Loucy (cell line): ENCODE results near the gene BMF.

ENCODE experiments used
- H2AFZ ChIP-seq: fragments of 200-600 bp; sonication (generic); 2 replicates; pipeline ENCODE4 v1.6.0; 2016; ENCODE audit warnings: antibody characterized with exemption, mild to moderate bottlenecking, low read length, moderate library complexity
- H3F3A ChIP-seq: fragments of 200-600 bp; 2 replicates; pipeline ENCODE4 v1.6.0; 2016; ENCODE audit warnings: antibody characterized with exemption, low read depth, mild to moderate bottlenecking
- H3K27me3 ChIP-seq: fragments of 200-600 bp; sonication (generic); 2 replicates; pipeline ENCODE4 v1.6.1; 2014; ENCODE audit warnings: low read length, mild to moderate bottlenecking; ENCODE audit not compliant: insufficient read depth, poor library complexity, severe bottlenecking
- H3K36me3 ChIP-seq: fragments of 200-600 bp; sonication (generic); 2 replicates; pipeline ENCODE4 v1.6.1; 2016; ENCODE audit warnings: low read length; ENCODE audit not compliant: insufficient read depth
- H3K4me1 ChIP-seq: fragments of 200-600 bp; sonication (generic); 2 replicates; pipeline ENCODE4 v1.5.1; 2014; ENCODE audit warnings: low read length, mild to moderate bottlenecking; ENCODE audit not compliant: insufficient read depth, poor library complexity, severe bottlenecking
- H3K4me2 ChIP-seq: fragments of 200-600 bp; sonication (generic); 2 replicates; pipeline ENCODE4 v1.6.0; 2014; ENCODE audit warnings: antibody characterized with exemption, low read length, low read depth, mild to moderate bottlenecking; ENCODE audit not compliant: poor library complexity, severe bottlenecking
- H3K4me3 ChIP-seq: fragments of 200-600 bp; sonication (generic); 2 replicates; pipeline ENCODE4 v1.5.1; 2014; ENCODE audit warnings: low read length, mild to moderate bottlenecking, mixed read lengths; ENCODE audit not compliant: poor library complexity, severe bottlenecking
- H3K79me2 ChIP-seq: fragments of 200-600 bp; sonication (generic); 2 replicates; pipeline ENCODE4 v1.6.1; 2014; ENCODE audit warnings: low read length; ENCODE audit not compliant: insufficient read depth
- H3K9ac ChIP-seq: fragments of 200-600 bp; sonication (generic); 2 replicates; pipeline ENCODE4 v1.6.0; 2014; ENCODE audit warnings: mild to moderate bottlenecking, low read depth, low read length, moderate library complexity; ENCODE audit not compliant: poor library complexity, severe bottlenecking
- H3K9me2 ChIP-seq: fragments of 200-600 bp; sonication (generic); replicated peaks from 2 replicates; pipeline ENCODE4 v1.6.1; 2016; ENCODE audit warnings: low read depth, low read length, mixed read lengths
- H3K9me3 ChIP-seq: fragments of 200-600 bp; sonication (generic); 2 replicates; pipeline ENCODE4 v1.6.1; 2014; ENCODE audit warnings: mild to moderate bottlenecking, antibody characterized with exemption, low read length, low read depth; ENCODE audit not compliant: insufficient read depth
- H4K20me1 ChIP-seq: fragments of 200-600 bp; sonication (generic); 2 replicates; pipeline ENCODE4 v1.6.0; 2014; ENCODE audit warnings: antibody characterized with exemption, low read length, mild to moderate bottlenecking; ENCODE audit not compliant: insufficient read depth, poor library complexity, severe bottlenecking
- CTCF ChIP-seq: fragments of 200-600 bp; sonication (generic); conservative IDR thresholded peaks from 2 replicates; pipeline ENCODE4 v1.5.1; 2014; ENCODE audit warnings: mild to moderate bottlenecking, antibody characterized with exemption, low read length
- EZH2phosphoT487 ChIP-seq: fragments of 200-600 bp; IDR thresholded peaks from 2 replicates; pipeline ENCODE4 v1.6.1; 2018; ENCODE audit warnings: antibody characterized with exemption, mild to moderate bottlenecking, moderate library complexity, borderline replicate concordance

The BMF gene

DNA sequence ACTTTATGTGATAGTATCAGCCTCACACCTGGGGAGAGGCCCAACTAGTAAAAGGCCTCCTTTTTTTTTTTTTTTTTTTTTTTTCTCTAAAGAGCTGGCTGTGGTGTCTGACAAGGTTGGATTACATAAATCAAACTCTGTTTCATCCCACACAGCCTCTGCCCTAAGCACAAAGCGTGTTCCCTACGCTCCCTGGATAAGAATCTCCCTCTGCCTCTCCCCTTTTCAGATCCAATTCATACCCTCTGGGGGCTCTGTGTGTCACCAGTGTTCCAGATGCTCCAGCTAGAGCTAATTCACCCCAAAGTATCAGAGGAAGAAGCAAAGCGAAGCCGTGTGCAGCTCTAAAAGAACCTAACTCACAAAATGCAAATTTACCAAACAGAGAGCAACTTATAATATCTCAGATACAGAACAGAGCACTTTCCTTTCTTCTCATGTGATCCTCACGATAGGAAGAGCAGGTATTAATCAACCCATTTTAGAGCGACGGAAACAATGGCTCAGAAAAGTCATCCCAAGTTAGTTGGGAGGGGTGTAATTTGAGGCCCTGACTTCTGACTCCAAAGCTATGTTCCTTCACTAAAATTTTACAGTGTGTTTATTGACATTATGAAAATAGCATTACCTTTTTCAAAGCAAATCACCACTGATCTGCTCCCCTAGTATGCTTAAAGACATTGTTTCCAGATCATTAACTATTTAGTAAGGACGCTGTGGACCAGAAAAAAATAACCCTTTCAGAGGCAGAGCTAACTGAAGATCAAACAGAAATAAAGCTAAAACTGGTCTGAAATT, 12.4 kb downstream of the BMF start:
- Histone ChIP-seq H3F3A (no peaks in the 10 kb centered on the region), H4K20me1 (no peaks in the 10 kb centered on the region), H3K9me3 (no peaks in the 10 kb centered on the region), H3K79me2 (no peaks in the 10 kb centered on the region), H3K9ac (no peak overlapping the region), H2AFZ (no peak overlapping the region), H3K4me3 (no peak overlapping the region), H3K4me1 (peaks cover 78% of the 10 kb centered on the region), H3K27me3 (no peaks in the 10 kb centered on the region), H3K4me2 (peak overlapping the region; percentile 4), H3K36me3 (peaks cover 2% of the 10 kb centered on the region; the same call in 1 of the 2 replicates), H3K9me2 (no peaks in the 10 kb centered on the region)
- TF ChIP-seq CTCF (no peak), EZH2phosphoT487 (no peak)

DNA sequence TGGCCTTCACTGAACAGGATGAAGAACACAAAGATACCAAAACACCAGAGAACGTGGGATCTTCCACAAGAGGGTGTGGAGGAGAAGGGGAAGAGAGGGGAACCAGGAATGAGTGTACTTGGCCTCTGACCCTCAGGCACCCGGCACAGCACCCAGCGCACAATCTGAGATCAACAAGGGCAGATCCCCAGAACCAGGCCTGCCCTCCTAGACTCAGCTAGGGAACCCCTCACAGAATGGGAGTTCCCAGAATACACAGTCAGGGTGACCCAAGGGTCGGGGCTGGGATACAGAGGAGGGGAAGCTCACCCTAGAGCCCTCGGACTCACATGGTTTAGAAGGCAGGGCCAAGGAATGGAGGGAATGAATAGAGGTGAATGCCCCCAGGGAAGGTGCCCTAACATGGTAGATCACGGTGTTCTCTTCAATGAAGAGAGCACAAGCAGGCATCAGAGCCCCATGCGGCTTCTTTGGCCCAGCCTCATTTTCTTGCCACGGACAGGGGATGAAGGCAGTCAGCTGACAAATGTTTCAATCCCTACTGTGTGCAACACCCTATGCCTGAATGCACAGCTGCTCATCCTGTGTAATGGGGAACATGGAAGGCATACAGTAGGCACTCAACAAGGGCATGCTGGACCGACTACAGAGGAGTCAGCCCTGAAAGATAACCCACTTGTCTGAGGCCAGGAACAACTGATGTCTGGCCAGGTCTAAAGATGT, 13.1 kb downstream of the BMF start:
- Histone ChIP-seq H3K4me3 (no peak overlapping the region), H3K9ac (no peak overlapping the region)

GRCh38 chr15:40094156-40094555, 14.5 kb downstream of the BMF start:
- Histone ChIP-seq H4K20me1 (no peaks in the 10 kb centered on the region), H3K9me2 (no peaks in the 10 kb centered on the region), H3K9ac (no peak overlapping the region), H2AFZ (no peak overlapping the region), H3K9me3 (no peaks in the 10 kb centered on the region), H3K4me2 (no peak overlapping the region), H3K4me1 (peaks cover 57% of the 10 kb centered on the region), H3K4me3 (no peak overlapping the region), H3F3A (no peaks in the 10 kb centered on the region), H3K27me3 (no peaks in the 10 kb centered on the region), H3K36me3 (peaks cover 12% of the 10 kb centered on the region; the same call in 1 of the 2 replicates), H3K79me2 (no peaks in the 10 kb centered on the region)
- TF ChIP-seq CTCF = no peak
- TF ChIP-seq EZH2phosphoT487 = no peak

More for the DNA sequence above, 13.1 kb downstream of the BMF start:
- Histone ChIP-seq H3K9me2 (no peaks in the 10 kb centered on the region), H3K4me2 (peak overlapping the region; percentile 4), H3K4me1 (peaks cover 71% of the 10 kb centered on the region), H4K20me1 (no peaks in the 10 kb centered on the region), H3K9me3 (no peaks in the 10 kb centered on the region), H3K27me3 (no peaks in the 10 kb centered on the region), H3F3A (no peaks in the 10 kb centered on the region), H3K79me2 (no peaks in the 10 kb centered on the region), H3K36me3 (peaks cover 7% of the 10 kb centered on the region; the same call in 1 of the 2 replicates), H2AFZ (no peak overlapping the region)
- TF ChIP-seq EZH2phosphoT487 = no peak
- TF ChIP-seq CTCF = no peak
